ENCODE measurements around the gene OSBPL5.

The OSBPL5 gene

GRCh38 chr11:3146612-3147256, 18.4 kb downstream of the OSBPL5 start:
- peak; percentile 59 to 85 for DNase-seq
- Histone ChIP-seq H3K4me3 (peak overlapping the region; percentile 5 to 11), H3K27me3 (no peaks in the 10 kb centered on the region), H3K36me3 (peaks cover 0 to 15% (median 0%) of the 10 kb centered on the region in 3 donors), H3K27ac (peak overlapping the region; percentile 87 to 93), H3K9me3 (no peaks in the 10 kb centered on the region), H3K4me1 (peaks cover 24 to 70% (median 68%) of the 10 kb centered on the region in 4 donors)
- TF ChIP-seq, protein P1, sequence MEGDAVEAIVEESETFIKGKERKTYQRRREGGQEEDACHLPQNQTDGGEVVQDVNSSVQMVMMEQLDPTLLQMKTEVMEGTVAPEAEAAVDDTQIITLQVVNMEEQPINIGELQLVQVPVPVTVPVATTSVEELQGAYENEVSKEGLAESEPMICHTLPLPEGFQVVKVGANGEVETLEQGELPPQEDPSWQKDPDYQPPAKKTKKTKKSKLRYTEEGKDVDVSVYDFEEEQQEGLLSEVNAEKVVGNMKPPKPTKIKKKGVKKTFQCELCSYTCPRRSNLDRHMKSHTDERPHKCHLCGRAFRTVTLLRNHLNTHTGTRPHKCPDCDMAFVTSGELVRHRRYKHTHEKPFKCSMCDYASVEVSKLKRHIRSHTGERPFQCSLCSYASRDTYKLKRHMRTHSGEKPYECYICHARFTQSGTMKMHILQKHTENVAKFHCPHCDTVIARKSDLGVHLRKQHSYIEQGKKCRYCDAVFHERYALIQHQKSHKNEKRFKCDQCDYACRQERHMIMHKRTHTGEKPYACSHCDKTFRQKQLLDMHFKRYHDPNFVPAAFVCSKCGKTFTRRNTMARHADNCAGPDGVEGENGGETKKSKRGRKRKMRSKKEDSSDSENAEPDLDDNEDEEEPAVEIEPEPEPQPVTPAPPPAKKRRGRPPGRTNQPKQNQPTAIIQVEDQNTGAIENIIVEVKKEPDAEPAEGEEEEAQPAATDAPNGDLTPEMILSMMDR (IDR thresholded peaks at IDR 0.05): no peak
- intact Hi-C loops (cut with DNase I; ENCODE audit: low total_unique reads): loop anchor here (1.0 kb wide), 1 partner anchor 22 kb away; no protein-coding TSS in a partner anchor

GRCh38 chr11:3145206-3145520, 19.9 kb downstream of the OSBPL5 start:
- Histone ChIP-seq H3K27ac (peak overlapping the region; percentile 87 to 93), H3K4me1 (peaks cover 24 to 67% (median 59%) of the 10 kb centered on the region in 4 donors), H3K4me3 (no peak overlapping the region), H3K36me3 (peaks cover 0 to 15% (median 0%) of the 10 kb centered on the region in 3 donors), H3K27me3 (no peaks in the 10 kb centered on the region), H3K9me3 (no peaks in the 10 kb centered on the region)
- no peak for DNase-seq
- intact Hi-C loops (cut with DNase I; ENCODE audit: low total_unique reads): no loop called here
- TF ChIP-seq, protein P1 (IDR thresholded peaks at IDR 0.05): no peak

- no peaks in the 10 kb centered on the region for H3K9me3 ChIP-seq
- DNase-seq: no peak
- peaks cover 24 to 67% (median 56%) of the 10 kb centered on the region in 4 donors for H3K4me1 ChIP-seq
- TF ChIP-seq, protein P1 (IDR thresholded peaks at IDR 0.05): no peak
- no peaks in the 10 kb centered on the region for H3K27me3 ChIP-seq
- H3K36me3 ChIP-seq: peaks cover 0 to 15% (median 0%) of the 10 kb centered on the region in 3 donors
- peak overlapping the region; percentile 87 to 93 for H3K27ac ChIP-seq
- no peak overlapping the region for H3K4me3 ChIP-seq
- intact Hi-C loops (cut with DNase I; ENCODE audit: low total_unique reads): no loop called here
These were observed 20.6 kb downstream of the OSBPL5 start for GRCh38 chr11:3144296-3145205.

DNA sequence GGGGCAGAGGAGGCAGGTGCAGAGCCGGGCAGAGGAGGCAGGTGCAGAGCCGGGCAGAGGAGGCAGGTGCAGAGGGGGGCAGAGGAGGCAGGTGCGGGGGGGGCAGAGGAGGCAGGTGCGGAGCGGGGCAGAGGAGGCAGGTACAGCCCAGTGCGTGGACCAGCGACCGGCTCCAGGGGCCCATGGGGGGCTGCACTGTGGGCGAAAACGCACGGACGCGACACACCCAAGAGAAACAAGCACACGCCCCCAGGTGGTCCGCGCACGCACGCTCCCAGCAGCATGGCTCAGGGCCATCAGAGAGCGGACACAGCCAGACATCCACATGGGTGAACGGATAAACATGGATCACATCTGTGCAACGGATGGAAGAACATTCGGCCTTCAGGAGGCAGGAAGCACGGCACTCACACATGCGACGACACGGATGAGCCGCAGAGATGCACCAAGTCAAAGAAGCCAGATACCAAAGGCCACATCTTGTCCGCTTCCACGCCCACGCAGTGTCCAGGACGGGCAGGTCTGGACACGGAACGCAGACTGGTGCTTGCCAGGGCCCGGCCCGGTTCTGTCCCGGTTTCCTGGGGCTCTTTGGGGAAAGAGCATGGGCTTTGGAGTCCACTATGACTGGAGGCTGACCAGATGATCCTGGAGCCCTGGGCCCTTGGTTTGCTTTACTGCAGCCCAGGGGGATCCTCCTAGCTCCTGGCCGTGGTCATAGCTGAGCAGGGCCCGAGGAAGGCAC, 21.8 kb downstream of the OSBPL5 start:
- H3K36me3 ChIP-seq: peaks cover 0 to 15% (median 0%) of the 10 kb centered on the region in 3 donors
- no peak for DNase-seq
- TF ChIP-seq, protein P1 (IDR thresholded peaks at IDR 0.05): no peak
- H3K4me3 ChIP-seq: no peak overlapping the region
- H3K27ac ChIP-seq: no peak overlapping the region
- H3K9me3 ChIP-seq: no peaks in the 10 kb centered on the region
- no peaks in the 10 kb centered on the region for H3K27me3 ChIP-seq
- H3K4me1 ChIP-seq: peaks cover 23 to 66% (median 49%) of the 10 kb centered on the region in 4 donors
- intact Hi-C loops (cut with DNase I; ENCODE audit: low total_unique reads): no loop called here

- Histone ChIP-seq H3K4me1 (peaks cover 0 to 50% (median 35%) of the 10 kb centered on the region in 4 donors), H3K9me3 (no peaks in the 10 kb centered on the region), H3K36me3 (peaks cover 0 to 26% (median 3%) of the 10 kb centered on the region in 3 donors), H3K27me3 (no peaks in the 10 kb centered on the region), H3K27ac (no peak overlapping the region), H3K4me3 (no peak overlapping the region)
- DNase-seq: no peak
- intact Hi-C loops (cut with DNase I; ENCODE audit: low total_unique reads): no loop called here
- TF ChIP-seq, protein P1 (IDR thresholded peaks at IDR 0.05): no peak
These were observed 24.9 kb downstream of the OSBPL5 start for GRCh38 chr11:3140291-3140603.

All from tibial artery (tissue), 4 donors.